HCT116 (cell line): ENCODE measurements around the gene MAPK8. TPM values are rescaled to one million over a fixed set of nuclear protein-coding genes. Genes with fewer than 3 reads are reported as not detected.

Experiments used
- ATAC-seq: fragments of 200-7000 bp; cut with Tn5 transposase; 2 replicates; pipeline ENCODE4 v1.9.1; 2020; ENCODE audit warnings: mild to moderate bottlenecking, moderate library complexity
- BruUV-seq: library from RNA; stranded (reverse); fragments of 400-500 nt; replicated peaks from 2 replicates; lab custom pipeline; 2021; lab: Mats Ljungman, UMichigan
- CTCF ChIA-PET: fragments of 300-600 bp; sonication (Branson Sonifier 250); formaldehyde crosslinking; loops from one replicate; lab custom pipeline; 2021; ENCODE audit warnings: antibody characterized with exemption; lab: Charles Lee
- POLR2A ChIA-PET: fragments of 300-600, 350-600 bp; sonication (Branson Sonifier 250); formaldehyde crosslinking; loops from one replicate; lab custom pipeline; 2021; ENCODE audit warnings: antibody characterized with exemption; lab: Charles Lee
- RAD21 ChIA-PET, 2 experiments: fragments of 300-600 bp; sonication (Branson Sonifier 250); formaldehyde crosslinking; loops; one replicate each; lab custom pipeline; 2023; ENCODE audit warnings: low total read pairs in 2 of 2; ENCODE audit not compliant: uncharacterized antibody in 2 of 2, unreplicated experiment in 2 of 2, low non-redundant PET in 1 of 2; lab: Charles Lee
- DNase-seq: peaks from one replicate; pipeline ENCODE4 v3.0.0-alpha.2; 2010; ENCODE audit warnings: low read depth, low spot score
- H2AFZ ChIP-seq: fragments of 200-600 bp; shearing (Covaris generic), sonication (generic); 2 replicates; pipeline ENCODE4 v1.6.1; 2017; ENCODE audit warnings: low read depth, mixed run types, mixed read lengths, antibody characterized with exemption, low read length; ENCODE audit not compliant: poor library complexity, severe bottlenecking
- H3K27ac ChIP-seq: 2 replicates; pipeline ENCODE4 v1.5.1; 2012; ENCODE audit warnings: low read depth, low read length
- H3K27me3 ChIP-seq: fragments of 200-600 bp; sonication (generic); 2 replicates; pipeline ENCODE4 v1.6.1; 2016; ENCODE audit warnings: mixed run types, low read length, mixed read lengths; ENCODE audit not compliant: insufficient read depth
- H3K36me3 ChIP-seq, 2 experiments: fragments of 200-500 bp in 1 of 2; fragments of 200-600 bp in 1 of 2; sonication (Bioruptor generic) in 1 of 2; sonication (generic) in 1 of 2; 2 replicates each; pipeline versions ENCODE4 v1.5.1 to v1.6.1; 2014 to 2016; ENCODE audit warnings: low read length in 2 of 2, inconsistent platforms in 1 of 2, mixed read lengths in 1 of 2, mixed run types in 1 of 2; ENCODE audit not compliant: insufficient read depth in 2 of 2, control insufficient read depth in 1 of 2
- H3K4me1 ChIP-seq, 2 experiments: fragments of 200-600 bp in 1 of 2; sonication (generic) in 1 of 2; 2 replicates each; pipeline versions ENCODE4 v1.5.1 to v1.6.1; 2012 to 2017; ENCODE audit warnings: low read length in 2 of 2, inconsistent platforms in 1 of 2, mild to moderate bottlenecking in 1 of 2, mixed read lengths in 1 of 2, mixed run types in 1 of 2, moderate library complexity in 1 of 2; ENCODE audit not compliant: insufficient read depth in 2 of 2, control insufficient read depth in 1 of 2
- H3K4me2 ChIP-seq: fragments of 200-600 bp; sonication (generic); 2 replicates; pipeline ENCODE4 v1.6.1; 2017; ENCODE audit warnings: mixed run types, low read length, mixed read lengths
- H3K4me3 ChIP-seq, 2 experiments: fragments of 200-600 bp in 1 of 2; sonication (generic) in 1 of 2; replicated peaks in 1 of 2; 2 replicates each; pipeline ENCODE4 v1.5.1; 2011 to 2016; ENCODE audit warnings: low read length in 2 of 2, control low read depth in 1 of 2, low read depth in 1 of 2, mild to moderate bottlenecking in 1 of 2, mixed read lengths in 1 of 2, mixed run types in 1 of 2
- H3K79me2 ChIP-seq: fragments of 200-600 bp; sonication (generic); 2 replicates; pipeline ENCODE4 v1.6.1; 2017; ENCODE audit warnings: mild to moderate bottlenecking, mixed run types, low read length, moderate library complexity, mixed read lengths; ENCODE audit not compliant: insufficient read depth
- H3K9ac ChIP-seq: fragments of 200-600 bp; sonication (generic); 2 replicates; pipeline ENCODE4 v1.6.1; 2016; ENCODE audit warnings: low read length, mixed read lengths
- H3K9me2 ChIP-seq: fragments of 200-600 bp; sonication (generic), shearing (Covaris generic); 2 replicates; pipeline ENCODE4 v1.6.1; 2017; ENCODE audit warnings: mixed run types, mild to moderate bottlenecking, moderate library complexity; ENCODE audit not compliant: insufficient read depth
- H3K9me3 ChIP-seq, 2 experiments: fragments of 200-500 bp in 1 of 2; fragments of 200-600 bp in 1 of 2; sonication (Bioruptor generic) in 1 of 2; sonication (generic) in 1 of 2; 2 replicates each; pipeline ENCODE4 v1.6.1; 2014 to 2017; ENCODE audit warnings: low read length in 2 of 2, mixed read lengths in 2 of 2, inconsistent platforms in 1 of 2, low read depth in 1 of 2, mild to moderate bottlenecking in 1 of 2, mixed run types in 1 of 2, moderate library complexity in 1 of 2; ENCODE audit not compliant: control insufficient read depth in 1 of 2, insufficient read depth in 1 of 2
- H4K20me1 ChIP-seq: fragments of 200-600 bp; sonication (generic), shearing (Covaris generic); 2 replicates; pipeline ENCODE4 v1.6.1; 2017; ENCODE audit warnings: mixed run types, mild to moderate bottlenecking, moderate library complexity; ENCODE audit not compliant: insufficient read depth
- CBX3 ChIP-seq: IDR thresholded peaks from 2 replicates; pipeline ENCODE4 v1.6.1; 2012; ENCODE audit warnings: low read depth
- EGR1 ChIP-seq: IDR thresholded peaks from 2 replicates; pipeline ENCODE4 v1.6.1; 2012; ENCODE audit warnings: low read depth
- EZH2 ChIP-seq: fragments of 200-600 bp; sonication (generic); IDR thresholded peaks from 2 replicates; pipeline ENCODE4 v1.6.1; 2017; ENCODE audit warnings: antibody characterized with exemption, mixed run types
- JUND ChIP-seq: IDR thresholded peaks from 2 replicates; pipeline ENCODE4 v1.6.1; 2012
- POLR2A ChIP-seq: IDR thresholded peaks from 2 replicates; pipeline ENCODE4 v1.7.0; 2011; ENCODE audit warnings: borderline replicate concordance; ENCODE audit not compliant: insufficient read depth, insufficient read length; ENCODE audit errors: extremely low read depth
- RAD21 ChIP-seq: IDR thresholded peaks from 2 replicates; pipeline ENCODE4 v1.6.1; 2012; ENCODE audit warnings: low read depth, mild to moderate bottlenecking
- SRF ChIP-seq: IDR thresholded peaks from 2 replicates; pipeline ENCODE4 v1.6.1; 2012; ENCODE audit warnings: low read depth
- YY1 ChIP-seq: IDR thresholded peaks from 2 replicates; pipeline ENCODE4 v1.6.1; 2011; ENCODE audit warnings: low read length, low read depth, moderate library complexity, mild to moderate bottlenecking; ENCODE audit not compliant: insufficient replicate concordance; ENCODE audit errors: extremely low read depth
- ZNF274 ChIP-seq: fragments of 200-500 bp; sonication (Bioruptor generic); IDR thresholded peaks from 2 replicates; pipeline ENCODE4 v1.6.1; 2014; ENCODE audit warnings: mild to moderate bottlenecking, low read depth, low read length, inconsistent platforms
- intact Hi-C: fragments of 100-400 bp; cut with micrococcal nuclease; formaldehyde crosslinking; loops from 2 replicates; pipeline ENCODE4 v1.10.0; 2022
- total RNA-seq: library from RNA; stranded (reverse); gene quantifications from one replicate; pipeline ENCODE4 v1.2.1, GENCODE V29; 2021; ENCODE audit not compliant: unreplicated experiment
- TF ChIP-seq, protein P1 (sequence below): IDR thresholded peaks from 2 replicates; pipeline ENCODE4 v1.6.1; 2012
- TF ChIP-seq, protein P2 (sequence below), 3 experiments: fragments of 200-600 bp in 1 of 3; sonication (generic) in 1 of 3; IDR thresholded peaks in 2 of 3; conservative IDR thresholded peaks in 1 of 3; 2 replicates each; pipeline ENCODE4 v1.5.1; 2012 to 2017; ENCODE audit warnings: low read depth in 2 of 3, low read length in 2 of 3, antibody characterized with exemption in 1 of 3, borderline replicate concordance in 1 of 3, control low read depth in 1 of 3, mild to moderate bottlenecking in 1 of 3, mixed read lengths in 1 of 3, mixed run types in 1 of 3, moderate library complexity in 1 of 3; ENCODE audit not compliant: insufficient read depth in 1 of 3
- TF ChIP-seq, protein P3 (sequence below): IDR thresholded peaks from 2 replicates; pipeline ENCODE4 v1.6.1; 2011; ENCODE audit warnings: mild to moderate bottlenecking, low read length, moderate library complexity; ENCODE audit not compliant: insufficient replicate concordance; ENCODE audit errors: extremely low read depth

MAPK8 gene
- total RNA-seq, 1 experiment from 2014 or later = 71.0 TPM

DNA sequence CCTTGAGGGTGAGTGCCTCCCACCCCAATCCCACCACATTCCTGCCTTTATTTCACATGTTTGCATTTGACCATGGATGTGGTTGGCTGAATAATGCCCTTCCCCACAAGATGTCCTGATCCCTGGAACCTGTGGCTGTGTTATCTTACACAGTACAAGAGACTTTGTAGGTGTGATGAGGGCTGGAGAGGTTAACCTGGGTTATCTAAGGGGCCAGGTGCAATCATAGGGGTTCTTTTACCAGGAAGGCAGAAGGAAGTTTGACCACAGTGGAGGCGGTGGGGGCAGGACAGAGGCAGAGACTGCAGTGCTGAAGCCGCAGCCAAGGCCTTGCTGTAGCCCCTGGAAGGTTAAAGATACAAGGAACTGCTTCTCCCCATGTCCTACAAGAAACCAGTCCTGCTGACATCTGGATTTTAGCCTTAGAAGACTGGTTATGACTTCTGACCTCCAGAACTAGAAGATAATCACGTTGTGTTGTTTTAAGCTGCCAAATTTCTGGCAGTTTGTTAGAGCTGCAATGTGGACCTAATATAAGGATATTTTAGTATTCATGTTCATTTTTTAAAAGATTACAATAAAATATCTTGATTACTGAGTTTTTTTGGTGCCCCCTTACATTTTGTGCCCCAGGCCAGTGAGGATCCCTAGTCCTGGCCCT lies 161.8 kb downstream of the MAPK8 start:
- Histone ChIP-seq H4K20me1 (no peaks in the 10 kb centered on the region), H3K27ac (no peak overlapping the region), H3K36me3 (no peaks in the 10 kb centered on the region), H3K79me2 (no peaks in the 10 kb centered on the region), H3K4me3 (no peak overlapping the region), H3K4me1 (peaks cover 0 to 4% of the 10 kb centered on the region in 2 experiments; a peak in 1 of 4 replicates), H3K9me2 (no peaks in the 10 kb centered on the region), H2AFZ (no peak overlapping the region), H3K4me2 (no peak overlapping the region), H3K9ac (no peak overlapping the region), H3K9me3 (no peaks in the 10 kb centered on the region), H3K27me3 (no peaks in the 10 kb centered on the region)
- no peak for TF ChIP-seq RAD21
- no peak for TF ChIP-seq EGR1
- TF ChIP-seq, protein P1, sequence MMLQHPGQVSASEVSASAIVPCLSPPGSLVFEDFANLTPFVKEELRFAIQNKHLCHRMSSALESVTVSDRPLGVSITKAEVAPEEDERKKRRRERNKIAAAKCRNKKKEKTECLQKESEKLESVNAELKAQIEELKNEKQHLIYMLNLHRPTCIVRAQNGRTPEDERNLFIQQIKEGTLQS = no peak
- TF ChIP-seq SRF = no peak
- CTCF ChIA-PET = no interaction called here
- DNase-seq = no peak
- RAD21 ChIA-PET = no interaction called here
- no peak for ATAC-seq
- intact Hi-C loops = no loop called here
- BruUV-seq = no TSS peak
- POLR2A ChIA-PET = no interaction called here

DNA sequence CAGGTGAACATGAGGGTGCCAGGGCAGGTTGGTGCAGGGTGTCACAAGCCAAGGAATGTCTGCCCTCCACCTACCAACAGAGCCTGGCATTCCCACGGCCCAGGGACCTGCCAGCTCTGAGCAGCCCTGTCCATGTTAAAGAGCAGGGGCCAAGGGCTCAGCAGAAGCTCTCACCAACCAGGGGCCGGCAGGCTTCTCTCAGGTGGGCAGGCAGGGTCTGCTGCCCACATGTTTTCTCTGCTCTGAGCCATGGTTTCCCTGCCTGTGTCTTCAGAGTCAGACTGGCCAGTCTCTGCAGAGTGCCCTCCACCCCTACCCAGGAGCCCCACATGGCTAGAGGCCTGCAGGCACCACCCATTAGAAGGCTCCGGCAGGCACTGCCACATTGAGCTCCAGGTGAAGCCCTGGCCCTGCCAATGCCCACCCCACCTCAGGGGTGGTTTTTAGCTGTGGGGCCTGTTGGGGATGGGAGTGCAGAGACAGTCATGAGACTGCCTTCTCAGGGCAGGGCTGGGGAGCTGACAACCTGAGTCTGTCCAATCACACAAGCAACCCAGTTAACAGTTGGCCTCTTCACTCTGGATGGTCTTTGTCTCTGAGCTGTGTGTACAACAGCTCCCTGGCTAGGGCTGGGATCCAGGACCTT lies 162.5 kb downstream of the MAPK8 start:
- Histone ChIP-seq H2AFZ (no peak overlapping the region), H3K4me3 (no peak overlapping the region), H3K36me3 (no peaks in the 10 kb centered on the region), H3K4me1 (peaks cover 0 to 4% of the 10 kb centered on the region in 2 experiments; a peak in 1 of 4 replicates), H3K9me2 (no peaks in the 10 kb centered on the region), H3K27ac (no peak overlapping the region), H3K9me3 (no peaks in the 10 kb centered on the region), H3K9ac (no peak overlapping the region), H3K79me2 (no peaks in the 10 kb centered on the region), H3K27me3 (no peaks in the 10 kb centered on the region), H3K4me2 (no peak overlapping the region), H4K20me1 (no peaks in the 10 kb centered on the region)
- no TSS peak for BruUV-seq
- ChIA-PET CTCF (no interaction called here), POLR2A (no interaction called here), RAD21 (no interaction called here)
- TF ChIP-seq EZH2 (no peak), POLR2A (no peak), CBX3 (no peak), RAD21 (no peak), ZNF274 (no peak), SRF (no peak), YY1 (no peak), JUND (no peak)
- TF ChIP-seq, protein P2, sequence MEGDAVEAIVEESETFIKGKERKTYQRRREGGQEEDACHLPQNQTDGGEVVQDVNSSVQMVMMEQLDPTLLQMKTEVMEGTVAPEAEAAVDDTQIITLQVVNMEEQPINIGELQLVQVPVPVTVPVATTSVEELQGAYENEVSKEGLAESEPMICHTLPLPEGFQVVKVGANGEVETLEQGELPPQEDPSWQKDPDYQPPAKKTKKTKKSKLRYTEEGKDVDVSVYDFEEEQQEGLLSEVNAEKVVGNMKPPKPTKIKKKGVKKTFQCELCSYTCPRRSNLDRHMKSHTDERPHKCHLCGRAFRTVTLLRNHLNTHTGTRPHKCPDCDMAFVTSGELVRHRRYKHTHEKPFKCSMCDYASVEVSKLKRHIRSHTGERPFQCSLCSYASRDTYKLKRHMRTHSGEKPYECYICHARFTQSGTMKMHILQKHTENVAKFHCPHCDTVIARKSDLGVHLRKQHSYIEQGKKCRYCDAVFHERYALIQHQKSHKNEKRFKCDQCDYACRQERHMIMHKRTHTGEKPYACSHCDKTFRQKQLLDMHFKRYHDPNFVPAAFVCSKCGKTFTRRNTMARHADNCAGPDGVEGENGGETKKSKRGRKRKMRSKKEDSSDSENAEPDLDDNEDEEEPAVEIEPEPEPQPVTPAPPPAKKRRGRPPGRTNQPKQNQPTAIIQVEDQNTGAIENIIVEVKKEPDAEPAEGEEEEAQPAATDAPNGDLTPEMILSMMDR (IDR thresholded peaks at IDR 0.05 in 2 of 3, conservative IDR thresholded peaks at IDR 0.05 in 1 of 3; ENCODE audit: borderline replicate concordance in 1 of 3, insufficient read depth in 1 of 3, low read depth in 2 of 3, low read length in 2 of 3) = no peak
- TF ChIP-seq, protein P3, sequence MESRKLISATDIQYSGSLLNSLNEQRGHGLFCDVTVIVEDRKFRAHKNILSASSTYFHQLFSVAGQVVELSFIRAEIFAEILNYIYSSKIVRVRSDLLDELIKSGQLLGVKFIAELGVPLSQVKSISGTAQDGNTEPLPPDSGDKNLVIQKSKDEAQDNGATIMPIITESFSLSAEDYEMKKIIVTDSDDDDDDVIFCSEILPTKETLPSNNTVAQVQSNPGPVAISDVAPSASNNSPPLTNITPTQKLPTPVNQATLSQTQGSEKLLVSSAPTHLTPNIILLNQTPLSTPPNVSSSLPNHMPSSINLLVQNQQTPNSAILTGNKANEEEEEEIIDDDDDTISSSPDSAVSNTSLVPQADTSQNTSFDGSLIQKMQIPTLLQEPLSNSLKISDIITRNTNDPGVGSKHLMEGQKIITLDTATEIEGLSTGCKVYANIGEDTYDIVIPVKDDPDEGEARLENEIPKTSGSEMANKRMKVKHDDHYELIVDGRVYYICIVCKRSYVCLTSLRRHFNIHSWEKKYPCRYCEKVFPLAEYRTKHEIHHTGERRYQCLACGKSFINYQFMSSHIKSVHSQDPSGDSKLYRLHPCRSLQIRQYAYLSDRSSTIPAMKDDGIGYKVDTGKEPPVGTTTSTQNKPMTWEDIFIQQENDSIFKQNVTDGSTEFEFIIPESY = no peak
- DNase-seq (no peak), ATAC-seq (no peak)
- intact Hi-C loops = no loop called here
